Stimulated activated CD4-positive, alpha-beta T cell treated with anti-CD3 and anti-CD28 coated beads, Interleukin-1b, Interleukin-23, amount 100 ng/mL, for 48 hours (primary cell): Measurements from ENCODE around the gene MGAT3.
"Not testable (repeated sequence)": the region's sequence is repeated elsewhere in the genome, so short reads cannot be mapped to it uniquely, and the experiment has no call there.

ENCODE experiments used
- DNase-seq: peaks from one replicate; pipeline ENCODE4 v3.0.0-alpha.2; 2020

The MGAT3 gene

DNA sequence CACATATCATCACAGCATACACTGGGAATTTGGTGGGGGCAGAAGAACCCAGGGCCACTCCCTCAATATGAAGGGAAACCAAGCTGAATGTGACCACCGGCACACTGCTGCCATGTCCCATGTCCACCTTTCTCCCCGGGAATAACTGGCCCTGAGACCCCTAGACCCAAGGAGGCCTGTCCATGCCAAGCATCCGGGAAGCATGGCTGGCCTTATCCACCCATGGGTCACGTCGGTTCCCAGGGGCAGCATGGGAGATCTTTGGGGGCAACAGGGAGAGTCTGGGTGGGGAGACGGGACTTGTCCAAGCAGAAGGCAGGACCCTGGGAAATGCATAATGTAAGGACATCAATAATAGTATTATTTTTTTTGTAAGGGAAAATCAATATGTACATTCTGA lies 34.9 kb downstream of the MGAT3 start:
- DNase-seq, result no peak

DNA sequence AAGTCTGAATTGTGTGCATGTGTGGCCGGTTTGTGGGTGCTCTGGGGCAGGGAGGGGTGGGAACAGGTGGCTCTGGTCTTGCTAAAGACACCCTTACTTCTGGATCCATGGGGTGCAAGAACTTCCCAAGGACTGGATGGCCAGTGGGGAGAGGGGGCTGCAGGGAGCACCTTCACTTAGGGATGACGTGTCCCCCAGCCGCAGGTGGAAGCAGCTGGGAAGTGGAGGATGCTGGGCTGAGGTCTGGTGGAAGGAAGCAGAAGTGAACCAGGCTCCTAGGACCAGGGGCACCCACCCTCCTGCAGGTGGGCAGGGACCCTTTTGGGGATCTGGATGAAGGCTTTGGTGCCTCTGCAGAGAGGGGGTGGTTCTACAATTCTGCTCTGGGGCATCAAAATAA lies 35.4 kb downstream of the MGAT3 start:
- no peak for DNase-seq

GRCh38 chr22:39493759-39494158 lies 36.9 kb downstream of the MGAT3 start:
- DNase-seq, result no peak

- no peak for DNase-seq
Measured at GRCh38 chr22:39494471-39495120, 37.8 kb downstream of the MGAT3 start.

DNA sequence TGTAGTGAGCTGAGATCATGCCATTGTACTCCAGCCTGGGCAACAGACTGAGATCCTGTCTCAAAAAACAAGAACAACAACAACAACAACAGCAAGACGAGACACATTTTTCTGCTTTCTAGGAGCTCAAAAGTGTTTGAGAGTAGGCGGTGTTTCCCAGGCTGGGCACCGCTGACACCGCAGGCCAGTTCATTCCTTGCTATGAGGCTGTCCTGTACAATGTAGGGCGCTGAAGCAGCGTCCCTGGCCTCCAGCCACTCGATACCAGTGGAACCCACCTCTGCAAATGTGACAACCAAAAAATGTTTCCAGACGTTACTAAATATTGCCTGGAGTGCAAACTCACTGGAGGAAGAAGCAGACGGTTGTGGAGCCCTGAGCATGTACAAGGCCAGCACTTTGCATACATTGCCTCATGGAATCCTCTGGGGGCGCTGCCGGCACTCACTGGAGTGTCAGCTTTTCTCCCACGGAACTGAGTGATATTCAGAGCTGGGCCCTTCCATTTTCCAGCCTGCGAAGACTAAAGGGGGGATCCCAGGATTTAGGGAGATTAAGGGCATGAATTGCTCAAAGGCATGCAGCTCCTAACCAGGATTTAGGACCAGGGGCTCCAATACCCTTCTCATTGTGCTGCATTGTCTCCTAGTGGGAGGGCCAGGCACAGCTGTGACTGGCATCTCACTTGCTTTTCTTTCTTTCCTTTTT lies 39.5 kb downstream of the MGAT3 start:
- peak; percentile 60 for DNase-seq

DNA sequence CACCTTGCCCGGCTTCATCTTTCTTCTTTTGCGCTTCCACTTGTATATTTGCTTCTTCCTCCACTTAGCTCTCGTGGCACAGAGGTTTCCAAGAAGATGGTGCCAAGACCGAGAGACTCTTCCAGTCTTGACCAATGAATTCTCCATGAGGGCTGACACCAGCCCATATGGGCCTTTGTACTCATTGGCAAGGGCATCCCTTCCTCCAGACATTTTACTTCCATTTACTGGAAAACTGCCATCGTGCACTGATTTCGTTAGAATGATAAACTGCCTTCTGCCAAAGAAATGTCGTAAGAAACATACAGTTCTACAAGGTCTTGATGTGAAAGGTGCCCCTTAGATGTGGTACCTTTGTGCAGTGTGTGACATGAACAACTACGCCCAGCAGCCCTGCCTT lies 40.6 kb downstream of the MGAT3 start:
- DNase-seq, result no peak

GRCh38 chr22:39498368-39498767 lies 41.6 kb downstream of the MGAT3 start:
- no peak for DNase-seq

GRCh38 chr22:39498802-39499201 lies 42.0 kb downstream of the MGAT3 start:
- no peak for DNase-seq

- DNase-seq, result no peak
Measured at GRCh38 chr22:39500101-39500500, 43.3 kb downstream of the MGAT3 start.

DNA sequence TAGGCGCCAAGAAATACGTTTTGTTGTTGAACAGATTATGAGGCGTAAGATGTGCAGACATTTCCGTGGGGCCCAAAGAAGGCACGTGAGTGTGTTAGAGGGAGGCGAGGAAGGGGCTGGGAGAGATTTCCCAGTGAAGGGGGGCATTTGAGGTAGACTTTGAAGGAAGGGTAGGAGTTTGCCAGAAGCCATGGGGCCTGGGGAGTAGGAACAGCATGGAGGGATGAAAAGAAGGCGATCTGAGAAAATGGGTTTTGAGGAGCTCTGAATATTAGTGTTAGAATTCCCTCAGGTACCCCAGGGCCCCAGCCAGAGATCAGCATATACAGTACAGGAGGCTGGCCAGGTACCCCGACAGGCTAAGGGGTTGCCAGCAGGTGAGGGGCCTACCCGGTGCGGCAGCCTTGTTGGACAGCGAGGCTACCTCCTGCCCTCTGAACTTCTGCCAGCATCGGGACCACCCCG lies 44.9 kb downstream of the MGAT3 start:
- no peak for DNase-seq

DNA sequence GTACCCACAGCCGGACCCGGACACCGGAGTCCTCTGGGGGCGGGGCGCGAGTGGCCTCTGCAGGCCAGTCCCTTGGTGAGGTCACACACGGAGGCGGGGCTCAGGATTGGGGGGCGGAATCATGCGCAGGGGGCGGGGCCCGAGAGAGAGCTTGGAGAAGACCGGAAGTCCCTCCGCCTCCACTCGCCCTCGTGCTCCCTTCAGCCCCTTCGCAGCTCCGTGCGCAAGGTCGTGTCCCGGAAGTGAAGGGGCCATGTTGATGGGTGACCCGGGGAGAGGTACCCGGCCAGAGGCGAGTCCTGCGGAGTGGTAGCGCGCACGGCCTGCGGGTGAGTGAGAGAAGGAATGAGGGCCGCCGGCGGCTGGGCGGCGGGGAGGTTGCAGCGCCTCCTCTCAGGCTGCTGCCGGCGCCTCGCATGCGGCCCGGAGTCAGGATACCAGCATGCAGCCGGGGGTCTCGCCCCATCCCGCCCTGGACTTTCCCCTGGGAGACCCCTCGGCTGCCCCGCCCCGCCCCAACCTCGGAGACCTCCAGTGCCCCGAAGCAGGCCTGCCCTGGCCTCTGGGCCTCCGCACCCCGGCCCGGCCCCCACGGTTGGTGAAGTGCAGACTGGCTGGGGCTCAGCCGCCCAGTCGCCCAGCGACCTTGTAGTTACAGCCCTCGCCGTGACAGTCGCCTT lies 45.4 kb downstream of the MGAT3 start, which contains the start of gene MIEF1:
MIEF1 (plus strand) TSS at position 182 of the 680 bp plus-strand sequence. CDS start 9,005 bp downstream, outside the sequence.
- DNase-seq, result peak; percentile 95

- no peak for DNase-seq
Measured at GRCh38 chr22:39502789-39503409, 46.1 kb downstream of the MGAT3 start.

GRCh38 chr22:39503630-39504029 lies 46.8 kb downstream of the MGAT3 start:
- DNase-seq, result no peak

GRCh38 chr22:39504071-39504470 lies 47.3 kb downstream of the MGAT3 start:
- DNase-seq, result no peak

- DNase-seq, result not testable (repeated sequence)
Measured at GRCh38 chr22:39507021-39507420, 50.2 kb downstream of the MGAT3 start.

DNA sequence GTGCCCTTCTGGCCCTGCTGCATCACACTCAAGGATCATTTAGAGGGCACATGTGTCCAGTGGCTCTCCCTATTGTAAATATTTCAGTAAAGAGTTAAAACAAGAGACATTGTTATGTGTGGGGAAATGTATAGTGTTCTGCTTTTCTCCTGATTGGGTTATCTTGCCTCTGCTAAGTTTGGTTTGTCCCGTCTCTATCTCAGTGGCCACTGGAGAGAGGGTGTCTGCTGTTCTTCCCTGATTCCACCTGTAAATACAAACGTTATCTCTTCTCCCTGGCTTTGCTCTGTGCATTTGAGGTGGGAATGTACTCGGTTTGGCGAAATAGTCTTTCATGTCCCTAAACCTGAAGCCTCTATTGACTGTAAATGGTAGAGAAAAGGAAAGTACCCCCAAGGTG lies 51.6 kb downstream of the MGAT3 start:
- no peak for DNase-seq

DNA sequence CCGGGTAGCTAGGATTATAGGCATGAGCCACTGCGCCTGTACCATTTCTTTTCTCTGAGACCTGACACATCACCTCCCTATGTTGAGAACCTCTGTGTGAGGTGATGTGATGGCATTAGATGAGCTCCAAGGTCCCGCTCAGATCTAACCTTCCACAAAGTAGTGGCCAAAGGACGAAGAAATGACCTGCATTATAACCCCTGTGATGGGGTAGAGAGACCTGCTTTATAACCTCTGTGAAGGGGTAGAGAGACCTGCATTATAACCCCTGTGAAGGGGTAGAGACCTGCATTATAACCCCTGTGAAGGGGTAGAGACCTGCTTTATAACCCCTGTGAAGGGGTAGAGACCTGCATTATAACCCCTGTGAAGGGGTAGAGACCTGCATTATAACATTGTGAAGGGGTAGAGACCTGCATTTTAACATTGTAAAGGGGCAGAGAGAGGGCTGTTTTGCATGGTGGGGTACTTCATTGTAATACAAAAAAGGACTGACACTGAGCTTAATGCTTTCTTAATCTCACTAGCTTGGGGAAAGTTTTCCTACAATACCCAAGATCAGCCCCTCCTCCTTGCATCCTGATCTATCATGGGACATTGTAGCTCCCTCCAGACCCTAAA lies 53.8 kb downstream of the MGAT3 start:
- DNase-seq, result no peak

DNA sequence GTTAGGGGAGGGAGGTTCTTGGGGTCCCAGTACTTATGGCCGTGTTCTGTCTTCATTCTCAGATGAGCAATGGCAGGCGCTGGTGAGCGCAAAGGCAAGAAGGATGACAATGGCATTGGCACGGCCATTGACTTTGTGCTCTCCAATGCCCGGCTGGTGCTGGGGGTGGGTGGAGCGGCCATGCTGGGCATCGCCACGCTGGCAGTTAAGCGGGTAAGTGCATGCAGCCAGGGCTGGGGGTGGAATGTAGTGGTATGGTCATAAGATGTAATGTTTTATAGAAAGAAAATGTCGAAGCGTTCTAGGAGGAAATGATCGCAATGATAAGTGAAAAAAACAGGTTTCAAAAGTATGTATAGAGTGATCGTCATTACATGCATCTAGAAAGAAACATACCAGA lies 54.4 kb downstream of the MGAT3 start:
- DNase-seq, result no peak

DNA sequence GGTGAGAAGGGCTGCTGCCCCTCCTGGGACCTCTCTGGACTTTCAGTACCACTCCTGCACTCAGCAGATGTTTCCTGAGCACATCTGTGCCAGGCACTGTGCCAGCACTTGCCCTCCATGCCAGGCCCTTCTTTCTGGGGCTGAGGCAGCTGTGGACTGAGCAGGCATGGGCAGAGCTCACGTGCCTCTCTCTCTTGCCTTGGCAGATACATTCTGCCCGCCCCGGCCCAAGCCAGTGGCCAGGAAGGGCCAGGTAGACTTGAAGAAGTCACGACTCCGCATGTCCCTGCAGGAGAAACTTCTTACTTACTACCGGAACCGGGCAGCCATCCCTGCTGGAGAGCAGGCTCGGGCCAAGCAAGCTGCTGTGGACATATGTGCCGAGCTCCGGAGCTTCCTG lies 55.2 kb downstream of the MGAT3 start:
- no peak for DNase-seq

GRCh38 chr22:39513791-39514190 lies 57.0 kb downstream of the MGAT3 start:
- no peak for DNase-seq

- no peak for DNase-seq
Measured at GRCh38 chr22:39514373-39514973, 57.7 kb downstream of the MGAT3 start.

GRCh38 chr22:39515266-39516050 lies 58.6 kb downstream of the MGAT3 start:
- DNase-seq, result no peak
